Measurements from ENCODE around the gene MTFMT.

- TF ChIP-seq CTCF (IDR thresholded peaks at IDR 0.05; ENCODE audit: low read depth, low read length, missing input control) (no peak), FOXA1 (IDR thresholded peaks at IDR 0.05) (no peak), HNF4A (conservative IDR thresholded peaks at IDR 0.05) (no peak), JUND (IDR thresholded peaks at IDR 0.05) (no peak), YY1 (IDR thresholded peaks at IDR 0.05) (no peak), NR2F2 (IDR thresholded peaks at IDR 0.05) (no peak), GABPA (IDR thresholded peaks at IDR 0.05 in 1 of 2, conservative IDR thresholded peaks at IDR 0.05 in 1 of 2) (no peak), HNF4G (IDR thresholded peaks at IDR 0.05) (no peak)
- TF ChIP-seq, protein P1, sequence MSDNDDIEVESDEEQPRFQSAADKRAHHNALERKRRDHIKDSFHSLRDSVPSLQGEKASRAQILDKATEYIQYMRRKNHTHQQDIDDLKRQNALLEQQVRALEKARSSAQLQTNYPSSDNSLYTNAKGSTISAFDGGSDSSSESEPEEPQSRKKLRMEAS (IDR thresholded peaks at IDR 0.05): no peak
- TF ChIP-seq, protein P2, sequence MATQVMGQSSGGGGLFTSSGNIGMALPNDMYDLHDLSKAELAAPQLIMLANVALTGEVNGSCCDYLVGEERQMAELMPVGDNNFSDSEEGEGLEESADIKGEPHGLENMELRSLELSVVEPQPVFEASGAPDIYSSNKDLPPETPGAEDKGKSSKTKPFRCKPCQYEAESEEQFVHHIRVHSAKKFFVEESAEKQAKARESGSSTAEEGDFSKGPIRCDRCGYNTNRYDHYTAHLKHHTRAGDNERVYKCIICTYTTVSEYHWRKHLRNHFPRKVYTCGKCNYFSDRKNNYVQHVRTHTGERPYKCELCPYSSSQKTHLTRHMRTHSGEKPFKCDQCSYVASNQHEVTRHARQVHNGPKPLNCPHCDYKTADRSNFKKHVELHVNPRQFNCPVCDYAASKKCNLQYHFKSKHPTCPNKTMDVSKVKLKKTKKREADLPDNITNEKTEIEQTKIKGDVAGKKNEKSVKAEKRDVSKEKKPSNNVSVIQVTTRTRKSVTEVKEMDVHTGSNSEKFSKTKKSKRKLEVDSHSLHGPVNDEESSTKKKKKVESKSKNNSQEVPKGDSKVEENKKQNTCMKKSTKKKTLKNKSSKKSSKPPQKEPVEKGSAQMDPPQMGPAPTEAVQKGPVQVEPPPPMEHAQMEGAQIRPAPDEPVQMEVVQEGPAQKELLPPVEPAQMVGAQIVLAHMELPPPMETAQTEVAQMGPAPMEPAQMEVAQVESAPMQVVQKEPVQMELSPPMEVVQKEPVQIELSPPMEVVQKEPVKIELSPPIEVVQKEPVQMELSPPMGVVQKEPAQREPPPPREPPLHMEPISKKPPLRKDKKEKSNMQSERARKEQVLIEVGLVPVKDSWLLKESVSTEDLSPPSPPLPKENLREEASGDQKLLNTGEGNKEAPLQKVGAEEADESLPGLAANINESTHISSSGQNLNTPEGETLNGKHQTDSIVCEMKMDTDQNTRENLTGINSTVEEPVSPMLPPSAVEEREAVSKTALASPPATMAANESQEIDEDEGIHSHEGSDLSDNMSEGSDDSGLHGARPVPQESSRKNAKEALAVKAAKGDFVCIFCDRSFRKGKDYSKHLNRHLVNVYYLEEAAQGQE (IDR thresholded peaks at IDR 0.05): no peak
- TF ChIP-seq, protein P3, sequence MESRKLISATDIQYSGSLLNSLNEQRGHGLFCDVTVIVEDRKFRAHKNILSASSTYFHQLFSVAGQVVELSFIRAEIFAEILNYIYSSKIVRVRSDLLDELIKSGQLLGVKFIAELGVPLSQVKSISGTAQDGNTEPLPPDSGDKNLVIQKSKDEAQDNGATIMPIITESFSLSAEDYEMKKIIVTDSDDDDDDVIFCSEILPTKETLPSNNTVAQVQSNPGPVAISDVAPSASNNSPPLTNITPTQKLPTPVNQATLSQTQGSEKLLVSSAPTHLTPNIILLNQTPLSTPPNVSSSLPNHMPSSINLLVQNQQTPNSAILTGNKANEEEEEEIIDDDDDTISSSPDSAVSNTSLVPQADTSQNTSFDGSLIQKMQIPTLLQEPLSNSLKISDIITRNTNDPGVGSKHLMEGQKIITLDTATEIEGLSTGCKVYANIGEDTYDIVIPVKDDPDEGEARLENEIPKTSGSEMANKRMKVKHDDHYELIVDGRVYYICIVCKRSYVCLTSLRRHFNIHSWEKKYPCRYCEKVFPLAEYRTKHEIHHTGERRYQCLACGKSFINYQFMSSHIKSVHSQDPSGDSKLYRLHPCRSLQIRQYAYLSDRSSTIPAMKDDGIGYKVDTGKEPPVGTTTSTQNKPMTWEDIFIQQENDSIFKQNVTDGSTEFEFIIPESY (IDR thresholded peaks at IDR 0.05): no peak
These were observed 69.3 kb downstream of the MTFMT start for GRCh38 chr15:64960153-64960552.
